HG02763 (cell line): ENCODE results near the gene SLC4A2.
"Not testable (repeated sequence)": the region's sequence is repeated elsewhere in the genome, so short reads cannot be mapped to it uniquely, and the experiment has no call there.

Experiments used
- ATAC-seq: cut with Tn5 transposase; IDR thresholded peaks from one replicate; pipeline ENCODE4 v1.9.1; 2021; ENCODE audit warnings: mild to moderate bottlenecking, moderate library complexity; ENCODE audit not compliant: unreplicated experiment

SLC4A2 gene

GRCh38 chr7:151025924-151026671, 33.3 kb upstream of the SLC4A2 start:
- no peak for ATAC-seq

GRCh38 chr7:151026771-151027727, 32.3 kb upstream of the SLC4A2 start:
- ATAC-seq, result not testable (repeated sequence)

- ATAC-seq, result not testable (repeated sequence)
Measured at GRCh38 chr7:151027728-151028130, 31.7 kb upstream of the SLC4A2 start.

GRCh38 chr7:151028131-151028947, 31.1 kb upstream of the SLC4A2 start, which contains the start of gene ABCB8:
TSS of gene ABCB8 (plus strand) at chr7:151028450. CDS start at chr7:151028516, 66 bp downstream.
- ATAC-seq, result peak; percentile 93

GRCh38 chr7:151028948-151029501, 30.4 kb upstream of the SLC4A2 start:
- no peak for ATAC-seq

DNA sequence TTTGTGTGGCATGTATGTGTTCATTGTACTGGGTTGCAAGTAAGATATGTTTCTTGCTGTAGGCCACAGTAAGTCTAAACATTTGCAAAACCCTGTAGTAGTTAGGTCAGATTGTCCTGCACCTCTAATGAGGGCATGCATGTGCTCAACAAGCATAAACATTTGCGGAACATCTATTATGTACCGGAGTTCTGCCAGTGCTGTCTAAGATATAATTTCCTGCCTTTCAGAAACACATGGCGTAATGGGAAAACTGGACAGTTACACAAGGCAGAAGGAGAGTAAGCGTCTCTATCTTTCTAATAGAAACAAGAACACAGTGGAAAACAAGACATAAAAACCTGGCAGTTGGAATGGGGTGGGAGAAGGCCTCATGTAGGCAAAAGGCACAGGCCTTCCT, 28.4 kb upstream of the SLC4A2 start:
- no peak for ATAC-seq

- ATAC-seq, result no peak
Measured at GRCh38 chr7:151032936-151033863, 26.2 kb upstream of the SLC4A2 start.

DNA sequence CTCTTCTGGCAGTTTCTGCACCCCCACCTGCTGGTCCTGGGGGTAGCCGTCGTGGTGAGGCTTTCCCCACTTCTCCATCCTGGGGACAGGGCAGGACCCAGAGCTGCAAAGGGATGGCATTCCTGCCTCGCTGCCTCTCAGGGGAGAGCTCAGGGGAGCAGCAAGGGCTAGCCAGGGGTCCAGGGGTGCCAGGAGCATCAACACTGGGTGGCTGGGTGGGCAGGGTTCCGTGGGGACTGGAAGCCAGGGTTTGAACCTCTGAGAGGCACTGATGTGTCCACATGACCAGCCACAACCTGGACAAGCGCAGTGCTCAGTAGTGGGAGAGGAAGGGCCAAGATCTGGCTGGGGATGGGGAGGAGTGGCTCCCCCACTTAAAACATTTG, 25.5 kb upstream of the SLC4A2 start:
- no peak for ATAC-seq

DNA sequence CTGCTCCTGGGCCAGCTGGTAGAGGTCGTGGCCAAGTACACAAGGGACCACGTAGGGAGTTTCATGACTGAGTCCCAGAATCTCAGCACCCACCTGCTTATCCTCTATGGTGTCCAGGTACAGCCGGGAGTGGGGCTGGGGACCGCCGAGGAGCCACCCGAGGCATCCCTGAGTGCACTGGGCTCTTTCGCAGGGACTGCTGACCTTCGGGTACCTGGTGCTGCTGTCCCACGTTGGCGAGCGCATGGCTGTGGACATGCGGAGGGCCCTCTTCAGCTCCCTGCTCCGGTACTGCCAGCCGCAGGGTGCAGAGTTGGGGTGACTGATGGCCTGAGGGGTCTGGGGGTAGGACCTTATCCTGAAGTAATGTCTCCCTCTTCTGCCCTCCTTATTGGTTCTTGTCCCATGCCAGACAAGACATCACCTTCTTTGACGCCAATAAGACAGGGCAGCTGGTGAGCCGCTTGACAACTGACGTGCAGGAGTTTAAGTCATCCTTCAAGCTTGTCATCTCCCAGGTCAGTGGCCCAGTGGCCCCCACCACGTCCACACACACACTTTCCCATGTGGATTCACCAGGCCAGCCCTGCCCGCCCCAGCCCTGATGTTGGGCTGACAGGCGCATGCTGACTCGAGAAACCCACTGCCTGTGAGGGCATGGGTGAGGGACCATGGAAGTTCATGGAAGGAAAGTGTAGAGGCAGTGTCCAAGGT, 24.9 kb upstream of the SLC4A2 start:
- no peak for ATAC-seq

DNA sequence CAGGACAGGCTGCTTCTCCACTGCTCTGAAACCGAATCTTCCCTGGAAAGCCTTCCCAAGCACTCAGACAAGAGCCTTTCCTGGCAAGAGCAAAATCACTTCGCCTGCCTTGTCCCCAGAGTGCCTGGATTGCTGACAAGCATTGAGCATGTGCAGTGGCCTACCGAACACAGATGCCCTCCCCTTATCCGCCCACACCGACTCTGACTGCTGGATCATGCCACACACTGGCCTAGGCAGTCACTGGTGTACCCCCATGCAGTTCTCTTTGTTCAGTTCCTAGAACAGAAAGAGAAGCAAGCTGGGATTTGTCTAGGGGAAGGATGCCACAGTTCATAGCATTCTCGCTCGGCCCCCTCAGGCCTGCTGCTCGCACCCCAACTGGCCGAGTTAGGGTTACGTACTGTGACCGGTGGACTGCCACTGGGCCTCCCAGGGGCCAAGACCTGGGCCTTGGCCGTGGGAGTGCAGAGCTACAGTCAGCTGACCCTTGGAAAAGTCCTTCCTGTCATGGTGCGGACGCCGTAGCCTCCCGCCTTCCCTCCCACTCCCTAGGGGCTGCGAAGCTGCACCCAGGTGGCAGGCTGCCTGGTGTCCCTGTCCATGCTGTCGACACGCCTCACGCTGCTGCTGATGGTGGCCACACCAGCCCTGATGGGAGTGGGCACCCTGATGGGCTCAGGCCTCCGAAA, 24.2 kb upstream of the SLC4A2 start:
- no peak for ATAC-seq

DNA sequence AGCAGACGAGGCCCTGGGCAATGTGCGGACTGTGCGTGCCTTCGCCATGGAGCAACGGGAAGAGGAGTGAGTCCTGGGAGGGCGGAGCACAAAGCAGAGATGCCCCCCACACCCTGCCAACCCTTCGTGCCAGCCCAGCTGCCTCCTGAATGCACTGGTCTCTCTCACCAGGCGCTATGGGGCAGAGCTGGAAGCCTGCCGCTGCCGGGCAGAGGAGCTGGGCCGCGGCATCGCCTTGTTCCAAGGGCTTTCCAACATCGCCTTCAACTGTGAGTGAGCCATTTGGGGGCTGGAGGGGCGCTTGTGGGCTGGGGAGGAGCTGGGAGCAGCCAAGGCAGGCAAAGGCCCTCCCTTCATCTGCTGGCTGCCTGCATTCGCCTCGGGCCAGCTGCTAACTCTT, 23.5 kb upstream of the SLC4A2 start:
- ATAC-seq, result no peak

GRCh38 chr7:151038951-151039849, 20.2 kb upstream of the SLC4A2 start:
- no peak for ATAC-seq

DNA sequence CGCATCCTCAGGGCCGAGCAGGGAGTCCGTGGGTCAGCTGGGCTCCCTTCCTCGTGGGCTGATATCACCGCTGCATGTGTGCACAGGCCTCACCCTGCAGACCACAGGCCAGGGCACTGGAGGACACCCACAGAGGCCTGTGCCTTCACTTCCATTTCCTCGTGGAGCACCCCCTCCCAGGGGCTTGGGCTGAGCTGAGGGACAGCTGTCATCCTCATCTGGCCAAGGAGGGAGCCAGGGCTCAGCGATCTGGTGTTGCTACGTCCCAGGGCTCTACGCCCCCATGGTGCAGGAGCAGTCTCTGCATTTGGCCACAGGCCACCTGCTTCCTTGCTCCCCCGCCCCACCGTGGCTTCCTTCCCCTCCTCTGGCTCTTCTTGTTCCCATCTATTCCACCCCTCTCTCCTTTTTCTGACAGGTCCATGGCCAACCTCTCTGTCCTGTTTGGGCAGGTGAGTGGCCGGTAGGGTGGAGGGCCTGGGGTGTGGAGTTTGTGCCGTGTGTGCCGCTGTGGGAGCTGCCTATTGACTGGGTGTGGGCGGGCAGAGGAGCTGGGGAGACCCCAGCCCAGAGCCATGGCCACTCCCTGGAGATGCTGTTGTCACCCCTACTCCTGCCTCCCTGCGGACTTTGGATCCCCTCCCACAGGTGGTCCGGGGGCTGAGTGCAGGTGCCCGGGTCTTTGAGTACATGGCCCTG, 19.4 kb upstream of the SLC4A2 start:
- ATAC-seq, result no peak

- ATAC-seq, result no peak
Measured at GRCh38 chr7:151040616-151041375, 18.6 kb upstream of the SLC4A2 start.

DNA sequence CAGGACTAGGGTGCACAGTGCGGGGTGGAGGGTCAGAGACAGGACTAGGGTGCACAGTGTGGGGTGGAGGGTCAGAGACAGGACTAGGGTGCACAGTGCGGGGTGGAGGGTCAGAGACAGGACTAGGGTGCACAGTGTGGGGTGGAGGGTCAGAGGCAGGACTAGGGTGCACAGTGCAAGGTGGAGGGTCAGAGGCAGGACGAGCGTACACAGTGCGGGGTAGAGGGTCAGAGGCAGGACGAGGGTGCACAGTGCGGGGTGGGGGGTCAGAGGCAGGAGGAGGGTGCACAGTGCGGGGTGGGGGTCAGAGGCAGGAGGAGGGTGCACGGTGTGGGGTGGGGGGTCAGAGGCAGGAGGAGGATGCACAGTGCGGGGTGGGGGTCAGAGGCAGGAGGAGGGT, 15.9 kb upstream of the SLC4A2 start:
- ATAC-seq, result not testable (repeated sequence)

- no peak for ATAC-seq
Measured at GRCh38 chr7:151043959-151044358, 15.4 kb upstream of the SLC4A2 start.
